GM18519 (cell line): ENCODE results near the gene RERE.

ENCODE experiments used
- ATAC-seq: cut with Tn5 transposase; IDR thresholded peaks from one replicate; pipeline ENCODE4 v1.9.1; 2021; ENCODE audit warnings: mild to moderate bottlenecking, moderate library complexity; ENCODE audit not compliant: unreplicated experiment, low FRiP score

The RERE gene

DNA sequence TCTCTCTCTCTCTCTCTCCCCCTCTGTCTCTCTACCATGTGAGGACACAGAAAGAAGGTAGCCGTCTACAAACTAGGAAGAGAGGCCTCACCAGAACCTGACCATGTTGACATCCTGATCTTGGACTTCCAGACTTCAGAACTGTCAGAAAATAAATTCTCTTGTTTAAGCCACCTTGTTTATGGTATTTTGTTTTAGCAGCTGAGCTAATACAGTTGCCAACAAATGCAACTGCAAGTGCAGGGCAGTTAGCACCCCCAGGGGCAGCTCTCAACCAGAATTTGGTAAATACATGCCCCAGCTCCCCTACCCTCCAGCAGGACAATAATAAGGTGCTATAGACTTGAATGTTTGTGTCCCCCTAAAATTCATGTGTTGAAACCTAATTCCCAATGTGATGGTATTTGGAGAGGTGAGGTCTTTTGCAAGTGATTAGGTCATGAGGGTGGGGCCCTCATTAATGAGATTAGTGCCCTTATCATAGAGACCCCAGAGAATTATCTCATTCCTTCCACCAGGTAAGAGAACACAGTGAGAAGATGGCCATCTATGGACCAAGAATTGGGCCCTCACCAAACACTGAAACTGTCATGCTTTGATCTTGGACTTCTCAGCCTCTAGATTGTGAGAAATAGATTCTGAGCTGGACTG lies 506.2 kb downstream of the RERE start:
- ATAC-seq: no peak

- ATAC-seq: no peak
These were observed 509.8 kb downstream of the RERE start for GRCh38 chr1:8307628-8308027.

DNA sequence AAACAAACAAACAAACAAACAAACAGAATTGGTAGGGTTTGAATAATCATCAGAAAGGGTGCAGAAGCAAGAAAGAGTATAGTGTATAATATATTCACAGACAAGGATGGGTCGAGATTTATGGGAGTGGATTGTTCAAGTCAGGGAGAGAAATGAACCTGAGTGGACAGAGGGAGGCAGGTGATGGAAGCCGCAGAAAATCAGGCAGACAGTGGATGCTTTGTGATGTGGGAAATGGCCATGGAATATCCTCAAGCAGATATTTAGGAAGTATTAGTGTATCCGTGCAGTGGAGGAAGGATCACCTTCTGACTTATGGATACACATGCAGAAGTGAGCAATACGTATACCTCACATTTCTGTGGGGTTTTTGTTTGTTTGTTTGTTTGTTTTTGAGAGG lies 513.6 kb downstream of the RERE start:
- no peak for ATAC-seq

- no peak for ATAC-seq
These were observed 514.3 kb downstream of the RERE start for GRCh38 chr1:8303141-8303540.
